ENCODE measurements around the gene SERPINB5.
"Not testable (repeated sequence)": the region's sequence is repeated elsewhere in the genome, so short reads cannot be mapped to it uniquely, and the experiment has no call there.

Gene SERPINB5, protein sequence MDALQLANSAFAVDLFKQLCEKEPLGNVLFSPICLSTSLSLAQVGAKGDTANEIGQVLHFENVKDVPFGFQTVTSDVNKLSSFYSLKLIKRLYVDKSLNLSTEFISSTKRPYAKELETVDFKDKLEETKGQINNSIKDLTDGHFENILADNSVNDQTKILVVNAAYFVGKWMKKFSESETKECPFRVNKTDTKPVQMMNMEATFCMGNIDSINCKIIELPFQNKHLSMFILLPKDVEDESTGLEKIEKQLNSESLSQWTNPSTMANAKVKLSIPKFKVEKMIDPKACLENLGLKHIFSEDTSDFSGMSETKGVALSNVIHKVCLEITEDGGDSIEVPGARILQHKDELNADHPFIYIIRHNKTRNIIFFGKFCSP

DNA sequence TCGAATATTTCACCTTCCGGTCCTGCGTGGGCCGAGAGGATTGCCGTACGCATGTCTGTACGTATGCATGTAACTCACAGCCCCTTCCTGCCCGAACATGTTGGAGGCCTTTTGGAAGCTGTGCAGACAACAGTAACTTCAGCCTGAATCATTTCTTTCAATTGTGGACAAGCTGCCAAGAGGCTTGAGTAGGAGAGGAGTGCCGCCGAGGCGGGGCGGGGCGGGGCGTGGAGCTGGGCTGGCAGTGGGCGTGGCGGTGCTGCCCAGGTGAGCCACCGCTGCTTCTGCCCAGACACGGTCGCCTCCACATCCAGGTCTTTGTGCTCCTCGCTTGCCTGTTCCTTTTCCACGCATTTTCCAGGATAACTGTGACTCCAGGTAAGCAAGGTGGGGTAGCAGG lies at the start of gene SERPINB5:
TSS of gene SERPINB5 (plus strand) at position 291 of the 400 bp plus-strand sequence. CDS start 7,471 bp downstream, outside the sequence.
- no peak for DNase-seq

DNA sequence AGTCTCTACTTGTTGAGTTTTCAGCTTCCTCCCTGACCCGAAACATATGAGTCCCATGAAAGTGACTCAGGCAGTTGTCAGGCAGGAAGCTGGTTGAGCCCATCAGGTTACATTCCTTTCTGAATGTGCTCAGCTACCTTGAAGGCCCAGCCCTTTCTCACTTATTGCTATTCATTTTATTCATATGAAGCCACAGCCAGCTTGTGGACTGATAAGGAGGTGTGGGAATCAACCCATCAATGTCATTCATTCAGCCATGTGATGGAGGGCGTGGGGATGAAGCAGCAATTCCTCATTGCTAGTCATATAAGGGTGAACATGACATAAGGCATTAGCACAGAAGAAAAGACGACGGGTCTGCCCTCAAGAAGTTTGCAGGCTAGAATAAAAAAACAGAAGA lies 49.2 kb upstream of the SERPINB5 start:
- no peak for DNase-seq

DNA sequence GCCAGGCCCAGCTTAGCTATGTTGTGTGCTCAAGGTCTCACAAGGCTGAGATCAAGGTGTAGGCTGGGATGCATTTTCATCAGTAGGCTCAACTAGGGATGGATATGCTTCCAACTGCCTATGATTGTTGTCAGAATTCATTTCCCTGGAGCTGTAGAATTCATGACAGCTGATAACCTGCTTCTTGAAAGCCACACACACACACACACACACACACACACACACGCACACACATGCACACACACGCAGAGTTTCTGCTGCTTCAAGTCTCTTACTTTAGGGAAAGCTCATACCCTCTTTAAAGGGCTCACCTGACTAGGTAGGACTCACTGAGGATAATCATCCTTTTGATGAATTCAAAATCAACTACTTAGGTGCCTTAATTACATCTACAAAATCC lies 46.2 kb upstream of the SERPINB5 start:
- DNase-seq, result no peak

DNA sequence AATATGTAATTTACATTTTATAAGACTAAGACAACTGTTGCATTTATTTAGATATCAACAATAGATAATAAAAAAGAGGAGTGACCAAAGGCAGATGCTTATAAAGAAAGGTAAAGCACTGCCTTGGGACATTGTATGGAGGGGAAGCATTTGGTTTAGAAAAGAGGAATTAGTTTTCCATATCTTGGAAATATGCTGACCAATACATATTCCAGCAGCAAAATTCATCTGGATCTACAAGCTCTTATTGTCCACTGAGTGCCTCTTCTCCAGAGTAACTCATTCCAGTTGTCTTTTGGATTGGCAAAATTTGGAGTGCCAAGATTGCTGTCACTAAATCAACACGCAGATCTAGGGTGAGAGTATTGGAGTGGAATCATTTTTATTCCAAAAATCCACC lies 45.6 kb upstream of the SERPINB5 start:
- DNase-seq, result no peak

DNA sequence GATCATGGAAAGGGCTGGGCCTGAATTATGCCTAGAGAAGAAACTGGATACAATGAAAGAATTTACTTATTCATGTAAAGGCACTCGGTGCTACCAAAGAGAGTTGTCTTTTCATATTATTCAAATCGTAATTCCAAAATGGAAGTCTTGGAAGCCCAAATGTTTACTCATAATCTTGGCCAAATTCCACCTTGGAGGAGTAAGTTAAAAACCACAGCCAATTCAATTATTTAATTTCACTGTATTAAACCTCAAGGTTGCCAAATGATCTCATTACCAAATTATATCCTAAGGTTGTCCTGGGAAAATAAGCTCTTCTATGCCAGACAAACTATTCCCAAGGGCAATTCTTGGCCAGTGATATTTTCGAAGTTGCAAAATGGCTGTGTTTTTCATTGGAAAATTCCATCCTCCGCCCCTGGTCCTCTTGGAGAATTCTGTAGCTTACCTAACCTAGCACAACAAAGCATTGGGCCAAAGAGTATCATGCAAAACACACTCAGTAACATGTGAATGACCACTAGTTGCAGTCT lies 43.4 kb upstream of the SERPINB5 start:
- no peak for DNase-seq

DNA sequence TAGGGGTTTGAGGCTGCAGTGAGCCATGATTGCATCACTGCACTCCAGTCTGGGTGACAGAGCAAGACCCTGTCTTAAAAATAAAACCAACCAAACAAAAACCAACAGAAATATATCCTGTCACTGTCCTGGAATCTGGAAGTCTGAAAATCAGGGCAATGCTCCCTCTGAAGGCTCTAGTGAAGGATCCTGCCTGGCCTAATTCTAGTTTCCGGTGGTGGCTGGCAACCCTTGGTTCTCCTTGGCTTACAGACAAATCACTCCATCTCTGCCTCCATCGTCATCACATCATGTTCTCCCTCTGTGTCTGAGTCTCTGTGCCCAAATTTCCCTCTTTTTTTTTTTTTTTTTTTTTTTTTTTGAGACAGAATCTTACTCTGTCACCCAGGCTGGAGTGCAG lies 38.6 kb upstream of the SERPINB5 start:
- DNase-seq, result no peak

DNA sequence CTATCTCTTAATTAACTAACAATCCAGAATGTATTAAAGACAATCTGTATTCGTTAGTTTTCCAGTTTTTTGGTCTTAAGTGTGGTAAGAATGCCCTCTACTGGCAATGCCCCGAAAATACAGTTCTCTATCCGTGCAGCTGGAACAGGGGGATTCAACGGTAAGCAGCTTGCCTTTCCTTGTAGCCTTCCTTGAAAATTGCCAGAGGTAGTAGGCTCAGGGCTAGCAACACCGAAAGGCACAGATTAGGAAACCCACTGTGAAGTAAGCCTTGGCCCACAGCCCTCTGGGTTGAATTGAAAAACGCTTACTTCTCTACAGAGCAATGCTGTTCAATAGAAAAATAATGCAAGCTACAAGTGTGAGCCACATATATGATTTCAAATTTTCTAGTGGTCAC lies 37.4 kb upstream of the SERPINB5 start:
- DNase-seq, result peak; percentile 74 to 79

DNA sequence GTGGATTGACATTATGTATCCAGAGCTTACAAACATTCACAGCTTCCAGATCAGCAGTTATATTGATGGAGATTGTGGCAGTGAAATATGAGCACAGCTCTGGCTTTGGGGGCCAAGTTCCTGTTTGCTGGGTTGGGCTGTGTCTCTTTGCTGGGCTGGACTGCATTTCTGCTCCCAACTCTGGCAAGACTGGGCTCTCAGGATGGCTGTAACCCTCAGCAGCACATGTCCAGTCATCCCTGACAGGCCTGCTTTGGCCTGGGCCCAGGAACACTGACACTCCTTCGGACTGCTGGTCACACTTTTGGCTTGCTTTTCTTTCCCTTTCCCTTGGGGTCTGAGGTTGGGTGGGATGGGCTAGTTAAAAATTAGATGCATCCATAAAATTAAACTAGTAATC lies 36.5 kb upstream of the SERPINB5 start:
- peak; percentile 4 to 20 for DNase-seq

DNA sequence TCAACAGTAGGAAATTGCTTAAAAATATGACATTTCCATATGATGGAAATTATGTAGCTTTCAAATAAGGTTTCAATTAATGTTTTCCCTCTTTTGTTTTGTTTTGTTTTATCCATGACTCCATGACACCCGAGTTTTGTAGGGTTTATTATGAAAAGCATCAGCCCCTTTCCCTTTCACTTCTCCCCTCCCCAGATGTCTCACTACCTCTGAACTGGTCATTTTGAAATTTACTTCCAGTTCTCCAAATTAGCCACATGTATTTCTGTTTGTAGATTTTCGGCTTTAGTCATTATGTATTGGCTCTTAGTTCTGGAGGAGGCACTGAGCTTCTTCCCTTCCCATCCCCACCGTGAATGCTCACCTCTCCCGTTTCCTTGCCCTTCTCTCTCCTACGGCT lies 35.9 kb upstream of the SERPINB5 start:
- DNase-seq, result no peak

DNA sequence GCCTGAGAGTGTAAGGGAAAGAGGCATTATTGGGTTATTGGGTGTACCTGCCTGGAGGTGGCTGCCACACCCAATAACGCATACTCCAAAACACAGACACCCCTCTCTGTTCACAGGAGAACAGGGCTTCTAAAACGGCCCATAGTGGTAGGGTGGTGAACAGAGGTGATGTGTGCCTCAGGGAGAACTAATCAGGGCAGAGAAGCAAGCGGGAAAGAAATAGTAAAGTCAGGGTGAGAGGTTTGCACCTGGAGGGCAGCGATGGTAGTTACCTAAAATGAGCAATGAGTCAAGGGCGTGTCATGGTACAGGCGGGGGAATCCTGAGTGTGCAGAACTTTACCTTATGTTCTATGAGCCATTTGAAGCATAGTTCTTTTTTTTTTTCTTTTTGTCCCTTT lies 32.9 kb upstream of the SERPINB5 start:
- no peak for DNase-seq

DNA sequence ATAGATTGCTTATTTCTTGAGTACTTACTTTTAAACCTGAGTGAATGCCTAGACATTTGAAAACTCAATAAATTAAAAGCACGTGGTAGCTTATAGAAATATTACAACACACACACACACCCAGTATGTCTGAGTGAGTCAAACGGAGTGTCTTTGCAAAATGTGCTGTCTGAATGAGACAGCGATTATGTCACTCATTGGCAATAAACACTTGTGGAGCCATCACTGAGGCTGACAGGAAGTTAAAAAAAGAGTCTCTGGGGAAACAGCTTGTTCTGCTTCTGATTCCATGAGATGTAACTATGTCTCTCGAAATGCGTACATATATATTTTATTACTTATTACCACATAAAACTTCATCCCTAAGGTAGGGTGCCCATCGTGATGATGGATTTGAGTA lies 32.2 kb upstream of the SERPINB5 start:
- peak; percentile 31 to 35 for DNase-seq

DNA sequence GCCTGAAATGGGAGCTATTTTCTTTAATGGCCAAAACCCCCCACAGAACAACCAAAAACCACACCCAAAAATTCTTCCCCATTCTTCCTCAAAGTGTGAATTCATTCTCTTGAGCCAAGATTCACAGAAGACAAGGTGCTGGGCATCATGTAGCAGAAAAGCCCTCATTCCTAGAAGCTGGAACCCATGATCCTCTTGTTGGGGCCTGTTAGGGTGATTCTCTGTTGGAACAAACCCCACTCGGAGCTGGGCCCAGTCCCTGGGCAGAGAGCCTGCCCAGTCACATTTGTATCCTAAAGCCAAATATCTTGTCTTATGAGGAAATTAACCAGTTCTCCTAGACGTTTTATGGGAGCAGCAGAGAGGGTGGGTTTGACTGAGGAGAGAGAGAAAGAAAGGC lies 31.7 kb upstream of the SERPINB5 start:
- no peak for DNase-seq

DNA sequence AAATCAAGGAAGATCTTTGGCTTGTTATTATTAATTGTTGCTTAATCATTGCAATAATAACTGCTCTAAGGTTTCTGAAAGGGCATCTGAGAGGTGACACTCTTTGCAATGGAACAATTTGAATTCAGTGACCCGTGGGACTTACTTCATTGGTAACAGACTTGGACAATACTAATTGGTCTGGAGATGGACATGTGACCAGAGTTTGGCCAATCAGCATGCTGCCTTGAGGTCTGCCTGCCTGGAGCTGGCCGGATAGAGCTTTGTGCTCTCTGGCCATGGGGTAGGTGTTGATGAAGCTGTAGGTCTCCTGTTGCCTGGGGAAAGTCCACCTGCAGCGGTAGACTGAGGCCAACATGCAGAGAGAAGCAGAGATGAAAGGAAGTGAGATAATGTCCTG lies 30.5 kb upstream of the SERPINB5 start:
- no peak for DNase-seq

DNA sequence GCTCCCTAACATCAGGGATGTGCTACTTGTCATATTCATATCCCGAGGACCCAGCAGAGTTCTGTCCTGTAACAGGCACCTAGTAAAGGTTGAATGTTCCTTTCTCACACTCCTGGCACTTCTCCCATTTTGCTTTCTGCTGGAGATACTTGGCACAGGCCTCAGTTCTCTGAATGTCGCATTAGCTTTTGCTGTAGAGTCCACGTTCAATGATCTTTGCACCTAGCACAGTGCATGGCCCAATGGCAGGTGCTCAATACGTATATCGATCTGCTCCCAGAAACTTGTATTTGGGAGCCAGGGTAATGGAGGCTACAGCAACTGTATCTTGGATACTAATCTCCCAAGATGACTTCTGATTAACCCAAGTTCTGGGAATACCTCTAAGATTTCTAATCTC lies 29.7 kb upstream of the SERPINB5 start:
- no peak for DNase-seq

DNA sequence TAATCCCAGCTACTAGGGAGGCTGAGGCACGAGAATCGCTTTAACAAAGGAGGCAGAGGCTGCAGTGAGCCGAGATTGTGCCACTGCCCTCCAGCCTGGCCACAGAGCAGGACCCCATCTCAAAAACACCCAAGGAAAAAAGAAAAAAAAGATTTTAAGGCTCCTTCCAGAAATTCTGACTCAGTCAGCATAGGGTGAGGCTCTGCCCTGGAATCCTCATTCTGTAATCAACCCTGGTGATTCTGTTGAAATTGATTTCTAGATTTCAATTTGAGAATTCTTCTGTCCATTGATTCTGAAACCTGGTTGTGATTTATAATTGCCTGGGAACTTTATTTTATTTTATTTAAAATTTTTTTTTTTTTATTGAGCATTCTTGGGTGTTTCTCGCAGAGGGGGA lies 27.3 kb upstream of the SERPINB5 start:
- no peak for DNase-seq

DNA sequence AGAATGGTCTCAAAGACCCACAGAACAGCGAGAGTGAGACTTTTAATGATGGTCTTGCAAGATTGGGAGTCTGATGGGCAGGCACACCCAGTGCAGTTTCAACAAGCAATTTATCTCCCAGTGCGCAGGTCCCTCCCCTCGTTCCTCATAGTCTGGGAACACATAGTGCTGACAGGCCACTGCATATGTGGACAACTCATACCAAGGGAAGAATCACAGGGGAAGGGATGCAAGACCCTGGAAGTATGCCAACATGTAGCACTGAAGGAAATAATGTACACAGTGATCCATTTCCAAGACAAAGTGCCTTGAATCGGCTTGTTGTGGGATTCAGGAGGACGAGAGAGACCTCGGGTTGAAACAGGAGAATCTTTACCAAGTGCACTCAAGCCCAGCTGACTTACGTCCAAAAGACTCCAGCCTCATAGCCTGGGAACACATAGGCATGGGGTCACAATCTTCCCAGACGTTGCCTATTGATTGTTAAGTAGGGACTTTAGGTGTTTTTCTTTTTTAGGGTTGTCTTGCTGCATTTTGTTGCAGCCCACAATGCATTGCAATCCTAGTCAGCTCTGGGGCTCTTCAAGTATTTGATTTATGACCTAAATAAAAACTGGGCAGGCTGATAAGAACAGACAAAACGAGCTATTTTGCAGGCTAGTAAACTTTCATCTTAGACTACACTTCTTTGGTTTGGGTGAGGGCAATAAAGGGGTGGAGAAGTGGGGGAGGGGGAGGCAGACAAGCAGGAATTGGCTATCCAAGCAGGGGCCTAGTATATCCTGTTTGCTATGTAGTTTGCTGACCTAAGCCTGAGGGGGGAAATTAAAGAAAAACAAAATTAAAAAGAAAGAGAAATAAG lies 24.7 kb upstream of the SERPINB5 start:
- no peak for DNase-seq

DNA sequence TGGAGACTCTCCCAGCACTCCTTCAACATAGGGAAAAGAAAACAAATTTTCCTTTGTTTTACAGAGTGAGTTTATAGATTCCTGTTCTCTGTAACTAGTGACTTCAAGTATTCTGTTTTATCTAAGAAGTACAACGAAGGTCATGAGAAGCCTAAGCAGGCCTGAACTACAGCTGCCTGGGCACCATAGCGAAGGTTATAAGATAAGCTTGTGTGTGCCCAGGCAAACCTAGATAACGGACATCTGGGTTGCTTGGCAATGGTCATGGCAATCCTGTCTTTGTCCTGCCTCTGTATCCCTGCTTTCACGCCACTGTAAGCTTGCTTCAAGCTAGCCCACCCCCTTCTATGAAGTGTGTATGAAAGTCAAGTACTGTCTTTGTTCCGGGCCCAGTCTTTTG lies 24.0 kb upstream of the SERPINB5 start:
- not testable (repeated sequence) for DNase-seq

DNA sequence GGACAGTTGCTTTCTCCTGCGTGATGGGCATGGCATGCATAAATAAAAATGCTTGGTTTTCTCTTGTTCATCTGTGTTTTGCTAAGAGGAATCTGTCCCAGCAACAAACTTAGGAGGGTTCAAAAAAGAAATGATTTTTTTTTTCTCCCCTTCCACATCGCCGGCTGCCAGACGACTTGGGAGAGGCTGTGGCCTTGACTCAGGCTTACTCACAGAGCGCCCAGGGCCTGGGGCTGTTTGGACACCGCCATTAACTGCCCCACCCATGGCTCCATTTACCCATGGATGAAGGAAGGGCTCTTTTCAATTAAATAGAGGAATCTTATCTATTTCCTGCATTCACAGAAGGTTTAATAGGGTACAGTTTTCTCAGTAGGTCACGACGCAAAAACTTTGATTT lies 22.3 kb upstream of the SERPINB5 start:
- no peak for DNase-seq

DNA sequence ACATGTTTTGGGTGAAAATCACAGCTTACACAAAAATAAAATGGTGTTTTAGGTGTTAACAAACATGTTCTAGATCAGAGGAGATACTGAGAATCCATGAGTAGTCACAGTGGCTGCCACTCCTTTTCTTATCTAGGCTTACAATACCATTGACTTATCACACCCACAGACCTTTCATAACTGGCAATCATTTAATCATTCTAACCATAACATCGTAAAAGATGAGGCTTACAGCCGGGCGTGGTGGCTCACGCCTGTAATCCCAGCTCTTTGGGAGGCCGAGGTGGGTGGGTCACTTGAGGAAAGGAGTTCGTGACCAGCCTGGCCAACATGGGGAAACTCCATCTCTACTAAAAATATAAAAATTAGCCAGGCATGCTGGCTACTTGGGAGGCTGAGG lies 18.8 kb upstream of the SERPINB5 start:
- DNase-seq, result no peak

DNA sequence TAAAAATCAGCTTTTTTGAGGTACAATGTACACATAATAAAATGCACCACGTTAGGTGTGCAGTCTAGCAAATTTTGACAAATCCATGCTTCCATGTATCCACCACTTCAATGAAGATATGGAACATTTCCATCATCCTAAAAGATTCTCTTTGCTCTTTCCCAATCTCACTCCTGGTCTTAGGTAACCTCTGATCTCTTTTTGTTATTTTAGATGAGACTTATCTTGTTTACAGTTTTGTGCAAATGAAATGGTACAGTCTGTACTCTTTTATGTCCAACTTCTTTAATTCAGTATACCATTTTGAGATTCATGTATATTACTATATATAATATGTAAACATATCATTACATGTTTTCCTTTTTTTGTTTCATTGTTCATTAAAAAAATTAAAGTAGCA lies 16.3 kb upstream of the SERPINB5 start:
- no peak for DNase-seq

DNA sequence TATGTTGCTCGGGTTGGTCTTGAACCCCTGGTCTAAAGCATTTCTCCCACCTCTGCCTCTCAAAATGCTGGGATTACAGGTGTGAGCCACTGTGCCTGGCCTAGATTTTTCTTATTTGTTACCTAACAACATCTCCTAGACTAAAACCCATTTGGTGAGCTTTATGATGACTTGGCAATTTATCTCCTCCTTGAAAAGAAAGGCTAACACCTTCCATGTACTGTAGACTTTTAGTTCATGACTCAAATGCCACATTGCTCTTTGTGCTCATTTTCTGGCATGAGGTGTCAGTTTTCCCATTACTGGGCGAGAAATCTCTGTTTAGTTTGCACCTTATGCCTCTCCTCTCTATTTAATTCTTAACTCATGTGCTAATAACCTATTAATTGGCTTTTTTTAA lies 12.3 kb upstream of the SERPINB5 start:
- no peak for DNase-seq

DNA sequence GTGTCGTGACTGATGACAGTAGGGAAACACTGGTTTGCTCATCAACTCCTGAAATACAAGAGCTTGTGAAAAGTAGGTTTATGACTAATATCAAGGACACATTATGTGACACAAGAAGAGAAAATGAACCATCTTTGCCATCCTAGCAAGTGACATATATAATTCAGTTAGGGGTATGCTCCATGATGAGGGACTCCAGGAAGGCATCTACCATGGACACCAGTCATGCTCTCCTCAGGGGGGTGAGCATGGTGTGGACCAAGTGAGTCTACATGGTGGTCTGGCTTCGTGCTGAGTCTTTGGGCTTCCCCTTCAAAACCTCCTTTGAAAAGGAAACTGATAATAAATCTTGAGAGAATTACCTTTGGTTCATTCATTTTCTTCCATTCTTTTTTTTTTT lies 11.7 kb upstream of the SERPINB5 start:
- no peak for DNase-seq

DNA sequence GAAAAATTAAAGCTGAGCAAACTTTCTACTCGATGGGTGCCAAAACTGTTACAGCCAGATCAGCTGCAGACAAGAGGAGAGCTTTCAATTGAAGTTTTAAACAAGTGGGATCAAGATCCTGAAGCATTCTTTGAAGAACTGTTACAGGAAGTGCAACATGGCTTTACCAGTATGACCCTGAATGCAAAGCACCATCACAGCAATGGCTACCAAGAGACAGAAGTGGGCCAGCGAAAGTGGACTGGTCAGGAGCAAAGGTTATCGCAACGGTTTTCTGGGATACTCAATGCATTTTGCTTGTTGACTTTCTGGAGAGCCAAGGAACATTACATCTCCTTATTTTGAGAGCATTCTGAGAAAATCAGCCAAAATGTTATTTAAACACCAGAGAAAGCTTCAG lies 9.1 kb upstream of the SERPINB5 start:
- DNase-seq, result no peak

DNA sequence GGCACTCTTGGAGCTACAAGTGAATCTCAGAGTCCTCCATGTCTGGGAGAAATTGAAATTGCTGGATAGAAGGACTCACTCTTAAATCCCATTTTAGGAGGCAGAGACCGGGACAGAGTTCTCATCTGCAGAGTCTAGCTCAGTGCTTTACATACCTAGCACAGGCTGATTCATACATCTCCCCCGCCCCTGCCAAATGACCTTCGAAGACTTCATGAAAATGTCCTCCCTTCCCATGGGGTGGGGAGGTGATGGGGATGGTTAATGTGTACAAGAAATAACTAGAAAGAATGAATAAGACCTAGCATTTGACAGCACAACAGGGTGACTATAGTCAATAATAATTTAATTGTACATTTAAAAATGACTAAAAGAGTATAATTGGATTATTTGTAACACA lies 8.2 kb upstream of the SERPINB5 start:
- no peak for DNase-seq
